ENCODE results near the gene TIAM1. TPM values are rescaled to one million over a fixed set of nuclear protein-coding genes. Genes with fewer than 3 reads are reported as not detected.

The TIAM1 gene
- total RNA-seq, 1 experiment from 2014 or later: 22.5 TPM

GRCh38 chr21:31275901-31276300 is 68.2 kb downstream of the TIAM1 start:
- Histone ChIP-seq H3K9me3 (ENCODE audit: insufficient read depth, low read depth) (no peaks in the 10 kb centered on the region), H3K79me2 (ENCODE audit: low read depth) (no peaks in the 10 kb centered on the region), H3K27ac (no peak overlapping the region), H3K36me3 (ENCODE audit: low read depth) (no peaks in the 10 kb centered on the region), H3F3A (ENCODE audit: insufficient read depth, low read depth) (no peaks in the 10 kb centered on the region), H4K20me1 (ENCODE audit: insufficient read depth) (no peaks in the 10 kb centered on the region), H3K4me3 (no peak overlapping the region), H3K4me1 (replicated peaks; ENCODE audit: insufficient read depth) (no peaks in the 10 kb centered on the region), H3K27me3 (ENCODE audit: insufficient read depth, low read depth) (no peaks in the 10 kb centered on the region), H3K4me2 (no peak overlapping the region), H2AFZ (no peak overlapping the region), H3K9me2 (ENCODE audit: insufficient read depth) (no peaks in the 10 kb centered on the region)
- intact Hi-C loops (cut with micrococcal nuclease; ENCODE audit: unreplicated experiment): no loop called here
- no peak for TF ChIP-seq CTCF (conservative IDR thresholded peaks at IDR 0.05)
- TF ChIP-seq EZH2 (IDR thresholded peaks at IDR 0.05; ENCODE audit: low read depth): no peak
- ChIA-PET POLR2A (ENCODE audit: unreplicated experiment) (no interaction called here), CTCF (no interaction called here)
- no peak for DNase-seq
- no TSS peak for BruUV-seq (replicated peaks)

GRCh38 chr21:31273278-31273677 is 70.8 kb downstream of the TIAM1 start:
- no peak overlapping the region for H3K4me2 ChIP-seq
- BruUV-seq (replicated peaks): no TSS peak
- TF ChIP-seq EZH2 (IDR thresholded peaks at IDR 0.05; ENCODE audit: low read depth) (no peak), CTCF (conservative IDR thresholded peaks at IDR 0.05) (no peak)
- H3K4me1 ChIP-seq (replicated peaks; ENCODE audit: insufficient read depth): no peaks in the 10 kb centered on the region
- H3K27me3 ChIP-seq (ENCODE audit: insufficient read depth, low read depth): no peaks in the 10 kb centered on the region
- no peaks in the 10 kb centered on the region for H3K79me2 ChIP-seq (ENCODE audit: low read depth)
- H2AFZ ChIP-seq: no peak overlapping the region
- ChIA-PET POLR2A (ENCODE audit: unreplicated experiment) (no interaction called here), CTCF (no interaction called here)
- H4K20me1 ChIP-seq (ENCODE audit: insufficient read depth): no peaks in the 10 kb centered on the region
- no peaks in the 10 kb centered on the region for H3F3A ChIP-seq (ENCODE audit: insufficient read depth, low read depth)
- intact Hi-C loops (cut with micrococcal nuclease; ENCODE audit: unreplicated experiment): no loop called here
- no peaks in the 10 kb centered on the region for H3K36me3 ChIP-seq (ENCODE audit: low read depth)
- no peak overlapping the region for H3K4me3 ChIP-seq
- no peaks in the 10 kb centered on the region for H3K9me2 ChIP-seq (ENCODE audit: insufficient read depth)
- no peaks in the 10 kb centered on the region for H3K9me3 ChIP-seq (ENCODE audit: insufficient read depth, low read depth)
- no peak for DNase-seq
- H3K27ac ChIP-seq: 0 out of 2 replicates have a peak overlapping the region, but pooled peaks have one; percentile 1

- Histone ChIP-seq H4K20me1 (ENCODE audit: insufficient read depth) (no peaks in the 10 kb centered on the region; the same call in 1 of the 2 replicates), H3K4me1 (replicated peaks; ENCODE audit: insufficient read depth) (no peaks in the 10 kb centered on the region), H2AFZ (no peak overlapping the region), H3K27me3 (ENCODE audit: insufficient read depth, low read depth) (no peaks in the 10 kb centered on the region), H3K36me3 (ENCODE audit: low read depth) (no peaks in the 10 kb centered on the region), H3K9me3 (ENCODE audit: insufficient read depth, low read depth) (no peaks in the 10 kb centered on the region), H3F3A (ENCODE audit: insufficient read depth, low read depth) (no peaks in the 10 kb centered on the region), H3K27ac (no peak overlapping the region), H3K79me2 (ENCODE audit: low read depth) (no peaks in the 10 kb centered on the region), H3K4me3 (no peak overlapping the region), H3K9me2 (ENCODE audit: insufficient read depth) (no peaks in the 10 kb centered on the region), H3K4me2 (no peak overlapping the region)
- ChIA-PET POLR2A (ENCODE audit: unreplicated experiment) (interaction anchor here (0.7 kb wide), 1 partner anchor 395 kb away, joined by 3 read pairs; no protein-coding TSS in a partner anchor), CTCF (no interaction called here)
- no TSS peak for BruUV-seq (replicated peaks)
- intact Hi-C loops (cut with micrococcal nuclease; ENCODE audit: unreplicated experiment): no loop called here
- TF ChIP-seq CTCF (conservative IDR thresholded peaks at IDR 0.05) (no peak), EZH2 (IDR thresholded peaks at IDR 0.05; ENCODE audit: low read depth) (no peak)
- DNase-seq: no peak
Observed at GRCh38 chr21:31268090-31268489, 76.0 kb downstream of the TIAM1 start.

Measured in PC-9 (cell line).